SU-DHL-6 (cell line): ENCODE data around the gene CCNL1.

Experiments
- H2AFZ ChIP-seq: fragments of 200-600 bp; sonication (generic); 2 replicates; pipeline ENCODE4 v1.6.1; 2014; ENCODE audit warnings: low read depth, mild to moderate bottlenecking, moderate library complexity, mixed read lengths, antibody characterized with exemption, low read length; ENCODE audit not compliant: severe bottlenecking
- H3F3A ChIP-seq: fragments of 200-600 bp; shearing (Covaris generic); 2 replicates; pipeline ENCODE4 v1.6.0; 2016; ENCODE audit warnings: antibody characterized with exemption, mild to moderate bottlenecking; ENCODE audit not compliant: insufficient read depth
- H3K27ac ChIP-seq: fragments of 200-600 bp; sonication (generic); 2 replicates; pipeline ENCODE4 v1.5.1; 2016; ENCODE audit warnings: low read depth, mild to moderate bottlenecking, low read length, moderate library complexity, mixed read lengths
- H3K27me3 ChIP-seq: fragments of 200-600 bp; sonication (generic), shearing (Covaris generic); 2 replicates; pipeline ENCODE4 v1.6.0; 2014; ENCODE audit warnings: mild to moderate bottlenecking, low read length
- H3K36me3 ChIP-seq: fragments of 200-600 bp; sonication (generic); 2 replicates; pipeline ENCODE4 v1.6.1; 2014; ENCODE audit warnings: mild to moderate bottlenecking, low read length, mixed read lengths
- H3K4me2 ChIP-seq: fragments of 300-600, 200-600 bp; shearing (Covaris generic), sonication (generic); 2 replicates; pipeline ENCODE4 v1.6.0; 2014; ENCODE audit warnings: low read length, low read depth, mild to moderate bottlenecking; ENCODE audit not compliant: poor library complexity, severe bottlenecking
- H3K4me3 ChIP-seq: fragments of 200-600 bp; sonication (generic); 2 replicates; pipeline ENCODE4 v1.5.1; 2014; ENCODE audit warnings: antibody characterized with exemption, low read length, mild to moderate bottlenecking, mixed read lengths; ENCODE audit not compliant: insufficient read depth, poor library complexity, severe bottlenecking
- H3K79me2 ChIP-seq: fragments of 200-600 bp; sonication (generic); 2 replicates; pipeline ENCODE4 v1.6.1; 2014; ENCODE audit warnings: mild to moderate bottlenecking, low read length, moderate library complexity; ENCODE audit not compliant: insufficient read depth
- H3K9ac ChIP-seq: fragments of 200-600 bp; sonication (generic); 2 replicates; pipeline ENCODE4 v1.7.0; 2014; ENCODE audit warnings: mild to moderate bottlenecking, low read length
- H3K9me2 ChIP-seq: fragments of 200-600 bp; sonication (generic); replicated peaks from 2 replicates; pipeline ENCODE4 v1.6.1; 2014; ENCODE audit warnings: low read length; ENCODE audit not compliant: insufficient read depth
- H3K9me3 ChIP-seq: fragments of 200-600 bp; sonication (generic); 2 replicates; pipeline ENCODE4 v1.6.1; 2014; ENCODE audit warnings: low read length, mixed read lengths; ENCODE audit not compliant: insufficient read depth
- H4K20me1 ChIP-seq: fragments of 200-600 bp; sonication (generic); 2 replicates; pipeline ENCODE4 v1.6.1; 2014; ENCODE audit warnings: low read depth, mild to moderate bottlenecking, antibody characterized with exemption, low read length, moderate library complexity, mixed read lengths
- EZH2phosphoT487 ChIP-seq: fragments of 200-600 bp; sonication (generic), shearing (Covaris generic); conservative IDR thresholded peaks from 2 replicates; pipeline ENCODE4 v1.6.1; 2018; ENCODE audit warnings: mild to moderate bottlenecking, antibody characterized with exemption, low read length, moderate library complexity, mixed read lengths
- TF ChIP-seq, protein P1 (sequence below): fragments of 200-600 bp; sonication (generic); IDR thresholded peaks from one replicate; pipeline ENCODE4 v1.5.1; 2017; ENCODE audit warnings: antibody characterized with exemption, mild to moderate bottlenecking, low read length, moderate library complexity; ENCODE audit not compliant: insufficient read depth, poor library complexity, severe bottlenecking

CCNL1 gene

GRCh38 chr3:157176934-157177333 is 17.0 kb upstream of the CCNL1 start:
- no peaks in the 10 kb centered on the region for H4K20me1 ChIP-seq
- no peaks in the 10 kb centered on the region for H3K9me2 ChIP-seq
- peak overlapping the region; percentile 98 for H3K4me2 ChIP-seq
- H2AFZ ChIP-seq: no peak overlapping the region
- TF ChIP-seq, protein P1, sequence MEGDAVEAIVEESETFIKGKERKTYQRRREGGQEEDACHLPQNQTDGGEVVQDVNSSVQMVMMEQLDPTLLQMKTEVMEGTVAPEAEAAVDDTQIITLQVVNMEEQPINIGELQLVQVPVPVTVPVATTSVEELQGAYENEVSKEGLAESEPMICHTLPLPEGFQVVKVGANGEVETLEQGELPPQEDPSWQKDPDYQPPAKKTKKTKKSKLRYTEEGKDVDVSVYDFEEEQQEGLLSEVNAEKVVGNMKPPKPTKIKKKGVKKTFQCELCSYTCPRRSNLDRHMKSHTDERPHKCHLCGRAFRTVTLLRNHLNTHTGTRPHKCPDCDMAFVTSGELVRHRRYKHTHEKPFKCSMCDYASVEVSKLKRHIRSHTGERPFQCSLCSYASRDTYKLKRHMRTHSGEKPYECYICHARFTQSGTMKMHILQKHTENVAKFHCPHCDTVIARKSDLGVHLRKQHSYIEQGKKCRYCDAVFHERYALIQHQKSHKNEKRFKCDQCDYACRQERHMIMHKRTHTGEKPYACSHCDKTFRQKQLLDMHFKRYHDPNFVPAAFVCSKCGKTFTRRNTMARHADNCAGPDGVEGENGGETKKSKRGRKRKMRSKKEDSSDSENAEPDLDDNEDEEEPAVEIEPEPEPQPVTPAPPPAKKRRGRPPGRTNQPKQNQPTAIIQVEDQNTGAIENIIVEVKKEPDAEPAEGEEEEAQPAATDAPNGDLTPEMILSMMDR: no peak
- no peak for TF ChIP-seq EZH2phosphoT487
- H3K4me3 ChIP-seq: no peak overlapping the region
- peaks cover 25% of the 10 kb centered on the region for H3K79me2 ChIP-seq
- H3K27ac ChIP-seq: no peak overlapping the region
- H3K36me3 ChIP-seq: 0 out of 2 replicates have a peak, but pooled peaks cover 4% of the 10 kb centered on the region
- peaks cover 3% of the 10 kb centered on the region; the same call in 1 of the 2 replicates for H3F3A ChIP-seq
- no peaks in the 10 kb centered on the region for H3K9me3 ChIP-seq
- no peaks in the 10 kb centered on the region for H3K27me3 ChIP-seq
- no peak overlapping the region for H3K9ac ChIP-seq

GRCh38 chr3:157175691-157176507 is 16.0 kb upstream of the CCNL1 start:
- Histone ChIP-seq H3F3A (peaks cover 3% of the 10 kb centered on the region; the same call in 1 of the 2 replicates), H3K79me2 (peaks cover 25% of the 10 kb centered on the region), H3K9me3 (no peaks in the 10 kb centered on the region), H3K9ac (peak overlapping the region; percentile 76), H3K4me3 (peak overlapping the region; percentile 76), H3K27me3 (no peaks in the 10 kb centered on the region), H4K20me1 (no peaks in the 10 kb centered on the region), H3K9me2 (no peaks in the 10 kb centered on the region), H3K36me3 (0 out of 2 replicates have a peak, but pooled peaks cover 4% of the 10 kb centered on the region), H3K4me2 (peak overlapping the region; percentile 98), H2AFZ (peak overlapping the region; percentile 49), H3K27ac (peak overlapping the region; percentile 86)
- TF ChIP-seq EZH2phosphoT487: no peak
- TF ChIP-seq, protein P1: no peak

DNA sequence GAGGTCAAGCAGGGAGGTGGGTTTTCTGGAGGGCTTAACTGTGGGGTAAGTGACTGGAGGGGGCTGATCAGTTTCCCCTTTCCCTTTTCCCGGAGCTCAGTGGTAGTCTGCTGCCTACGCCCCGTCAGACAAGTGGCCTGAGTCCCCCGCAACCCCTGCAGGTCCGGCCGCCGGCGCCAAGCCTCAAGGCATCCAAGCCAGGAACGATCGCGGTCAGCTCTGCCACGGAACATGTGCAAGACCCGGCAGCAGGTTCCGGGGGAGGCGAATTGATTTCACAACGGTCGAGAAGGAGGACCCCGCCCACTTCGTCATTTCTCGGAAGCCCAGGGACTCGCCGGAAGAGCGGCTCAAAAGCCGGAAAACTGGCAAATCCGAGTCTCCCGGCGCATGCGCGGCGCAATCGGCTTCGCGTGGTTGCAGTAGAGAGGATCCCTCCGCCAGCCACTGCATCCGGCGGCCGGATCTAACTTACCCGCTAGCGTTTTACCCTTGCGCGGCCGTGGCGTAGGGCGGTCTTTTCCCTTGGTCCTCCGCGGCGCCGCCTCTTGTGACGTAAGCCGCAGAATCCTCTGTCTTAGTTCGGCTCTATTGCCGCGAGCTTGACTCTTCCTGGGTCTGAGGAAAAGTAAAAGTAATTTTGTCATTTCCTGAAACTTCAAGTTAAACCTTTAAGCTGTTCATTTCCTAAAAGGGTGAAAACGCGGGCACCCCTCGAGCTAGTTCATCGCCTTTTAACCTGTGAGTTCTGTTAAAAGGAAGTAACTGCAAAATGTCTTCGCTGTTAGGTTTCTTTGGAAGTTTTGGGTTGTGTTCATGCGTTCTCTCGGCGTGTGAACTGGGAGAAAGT is 14.9 kb upstream of the CCNL1 start:
- Histone ChIP-seq H3K9me2 (no peaks in the 10 kb centered on the region), H3K27ac (peak overlapping the region; percentile 86), H3K4me3 (peak overlapping the region; percentile 76), H3K4me2 (peak overlapping the region; percentile 98), H2AFZ (peak overlapping the region; percentile 57), H3K27me3 (no peaks in the 10 kb centered on the region), H3K9ac (peak overlapping the region; percentile 88), H3K9me3 (no peaks in the 10 kb centered on the region), H3K79me2 (peaks cover 25% of the 10 kb centered on the region), H3F3A (peaks cover 3% of the 10 kb centered on the region; the same call in 1 of the 2 replicates), H4K20me1 (no peaks in the 10 kb centered on the region), H3K36me3 (0 out of 2 replicates have a peak, but pooled peaks cover 4% of the 10 kb centered on the region)
- TF ChIP-seq, protein P1: no peak
- no peak for TF ChIP-seq EZH2phosphoT487
